Suprapubic skin (tissue), 3 donors: ENCODE data around the gene HOMER1.

Experiments
- CTCF ChIP-seq, 2 donors: fragments of 200-600 bp in 1 of 2; fragments of 450-650 bp in 1 of 2; sonication (generic) in 1 of 2; IDR thresholded peaks; one replicate each; pipeline ENCODE4 v1.5.1; 2016 to 2019; ENCODE audit warnings: antibody characterized with exemption in 2 of 2, mild to moderate bottlenecking in 1 of 2, moderate library complexity in 1 of 2
- POLR2AphosphoS5 ChIP-seq, 3 donors: sonication (generic); formaldehyde crosslinking; IDR thresholded peaks; one replicate each; pipeline ENCODE4 v1.6.1; 2017; ENCODE audit warnings: antibody characterized with exemption in 3 of 3

- no peak for TF ChIP-seq CTCF (IDR thresholded peaks at IDR 0.05)
- TF ChIP-seq POLR2AphosphoS5 (IDR thresholded peaks at IDR 0.05) = no peak
Observed at GRCh38 chr5:79518718-79519117, 4.8 kb upstream of the HOMER1 start.
